K562 (cell line): ENCODE measurements around the gene WDR18. TPM values are rescaled to one million over a fixed set of nuclear protein-coding genes. Genes with fewer than 3 reads are reported as not detected.

Experiments used
- CEBPG ChIP-seq, 3 experiments: fragments of 200-800 bp in 1 of 3; sonication (Bioruptor generic) in 1 of 3; sonication (generic) in 1 of 3; formaldehyde crosslinking in 1 of 3; IDR thresholded peaks in 2 of 3; conservative IDR thresholded peaks in 1 of 3; 2 replicates each; pipeline versions ENCODE4 v1.6.1 to v1.8.0; 2016 to 2022; ENCODE audit warnings: missing compliant biosample characterization in 2 of 3, missing genetic modification characterization in 2 of 3, mild to moderate bottlenecking in 1 of 3, missing genetic modification reagents in 1 of 3
- FOXM1 ChIP-seq, 2 experiments: fragments of 450-650 bp in 1 of 2; sonication (generic) in 1 of 2; formaldehyde crosslinking in 1 of 2; IDR thresholded peaks; 2 replicates each; pipeline versions ENCODE4 v1.6.1 to v1.9.0; 2017 to 2022; ENCODE audit warnings: low read depth in 2 of 2, mild to moderate bottlenecking in 2 of 2, missing genetic modification reagents in 1 of 2, moderate library complexity in 1 of 2
- FOXO4 ChIP-seq: fragments of 450-650 bp; formaldehyde crosslinking; IDR thresholded peaks from 2 replicates; pipeline ENCODE4 v1.4.0; 2020; ENCODE audit warnings: mild to moderate bottlenecking, moderate library complexity
- HMG20A ChIP-seq: fragments of 450-650 bp; formaldehyde crosslinking; conservative IDR thresholded peaks from 2 replicates; pipeline ENCODE4 v1.4.0; 2020; ENCODE audit warnings: mild to moderate bottlenecking, mixed read lengths
- KLF6 ChIP-seq: fragments of 250-450 bp; sonication (Bioruptor Pico); IDR thresholded peaks from 2 replicates; pipeline ENCODE4 v1.4.0; 2020; ENCODE audit warnings: mild to moderate bottlenecking, moderate library complexity, borderline replicate concordance
- L3MBTL2 ChIP-seq: fragments of 450-650 bp; IDR thresholded peaks from 2 replicates; pipeline ENCODE4 v1.6.1; 2016; ENCODE audit warnings: mild to moderate bottlenecking, moderate library complexity
- NKRF ChIP-seq: fragments of 450-650 bp; IDR thresholded peaks from 2 replicates; pipeline ENCODE4 v1.6.1; 2016; ENCODE audit warnings: borderline replicate concordance
- NR2C1 ChIP-seq, 2 experiments: fragments of 450-650 bp; IDR thresholded peaks; 2 replicates each; pipeline ENCODE4 v1.6.1; 2017; ENCODE audit warnings: mild to moderate bottlenecking in 2 of 2, antibody characterized with exemption in 1 of 2, inconsistent platforms in 1 of 2, missing compliant biosample characterization in 1 of 2, missing genetic modification characterization in 1 of 2
- PHTF2 ChIP-seq: fragments of 250-450 bp; sonication (Bioruptor Pico); IDR thresholded peaks from 2 replicates; pipeline ENCODE4 v1.5.0; 2021; ENCODE audit warnings: mild to moderate bottlenecking
- PTRF ChIP-seq: fragments of 450-650 bp; IDR thresholded peaks from 2 replicates; pipeline ENCODE4 v1.6.1; 2016; ENCODE audit warnings: mild to moderate bottlenecking, missing genetic modification characterization, missing compliant biosample characterization
- PTTG1 ChIP-seq: fragments of 450-650 bp; IDR thresholded peaks from 2 replicates; pipeline ENCODE4 v1.6.1; 2016; ENCODE audit warnings: low read depth, mild to moderate bottlenecking, missing genetic modification characterization, missing compliant biosample characterization
- SMAD4 ChIP-seq: fragments of 250-450 bp; sonication (Bioruptor Pico); conservative IDR thresholded peaks from 2 replicates; pipeline ENCODE4 v1.8.0; 2021; ENCODE audit warnings: inconsistent platforms, mild to moderate bottlenecking, moderate library complexity
- SMC3 ChIP-seq: conservative IDR thresholded peaks from 2 replicates; pipeline ENCODE4 v1.6.1; 2011; ENCODE audit warnings: low read depth, low read length, improper control_type of control experiment; ENCODE audit not compliant: insufficient read depth
- TFAP4 ChIP-seq: sonication (generic); formaldehyde crosslinking; IDR thresholded peaks from 2 replicates; pipeline ENCODE4 v1.8.0; 2022; ENCODE audit warnings: missing genetic modification reagents, mild to moderate bottlenecking, moderate library complexity, borderline replicate concordance
- XRCC4 ChIP-seq: IDR thresholded peaks from one replicate; pipeline ENCODE4 v1.6.1; 2011; ENCODE audit not compliant: insufficient read depth, insufficient read length; ENCODE audit errors: extremely low read depth
- ZNF324 ChIP-seq: fragments of 250-450 bp; sonication (Bioruptor Pico); IDR thresholded peaks from 2 replicates; pipeline ENCODE4 v1.4.0; 2020; ENCODE audit warnings: mild to moderate bottlenecking
- ZNF592 ChIP-seq: fragments of 450-650 bp; IDR thresholded peaks from 2 replicates; pipeline ENCODE4 v1.6.1; 2017; ENCODE audit warnings: antibody characterized with exemption, mild to moderate bottlenecking
- polyA plus RNA-seq, 8 experiments: library from polyadenylated mRNA; depleted of rRNA in 4 of 8; stranded (reverse) in 5 of 8; unstranded in 3 of 8; fragments of >200 nt; fragmentation: Nextera tagmentation in 2 of 8; fragmentation: Illumina TruSeq in 1 of 8; extraction: Ambion mirVana in 2 of 8; extraction: Trizol in 1 of 8; gene quantifications; 2 replicates each; pipeline versions ENCODE4 v1.2.1 to v1.2.3, GENCODE V29; 2011 to 2014; ENCODE audit warnings: inconsistent platforms in 1 of 8, missing spikeins in 1 of 8
- total RNA-seq, 7 experiments: library from RNA; depleted of rRNA in 6 of 7; stranded (reverse); fragments of >200 nt in 6 of 7; fragmentation: Illumina TruSeq in 2 of 7; extraction: Trizol in 2 of 7; gene quantifications; 2 replicates each; pipeline versions ENCODE4 v1.2.1 to v1.2.3, GENCODE V29; 2011 to 2021; ENCODE audit warnings: low replicate concordance in 1 of 7

Gene WDR18
- total and polyA plus RNA-seq, 9 of the 15 experiments (the other 6 are each of a cell fraction or from before 2014, with no cell fraction given): 0.65 to 181 (median 30.1) TPM

GRCh38 chr19:1025960-1026782 lies 42.0 kb downstream of the WDR18 start, which contains the start of gene CNN2 (continued):
- TF ChIP-seq FOXO4 (CRISPR knock-in tag) (no peak), ZNF592 (0 out of 2 replicates have a peak, but pooled peaks have one; percentile 25), PTRF (no peak), TFAP4 (peak; percentile 7; the same call in 1 of the 2 replicates), XRCC4 (no peak), L3MBTL2 (peak; percentile 72), CEBPG (CRISPR knock-in tag; IDR thresholded peaks at IDR 0.05) (no peak), CEBPG (tag; conservative IDR thresholded peaks at IDR 0.05 in 1 of 2, IDR thresholded peaks at IDR 0.05 in 1 of 2) (no peak), KLF6 (CRISPR knock-in tag) (no peak), HMG20A (no peak), PHTF2 (no peak), ZNF324 (no peak), FOXM1 (IDR thresholded peaks at IDR 0.05; ENCODE audit: low read depth) (no peak), FOXM1 (CRISPR knock-in tag; IDR thresholded peaks at IDR 0.05; ENCODE audit: low read depth) (no peak), NR2C1 (IDR thresholded peaks at IDR 0.05) (no peak), NR2C1 (tag; IDR thresholded peaks at IDR 0.05) (no peak), SMC3 (no peak), PTTG1 (tag) (no peak), SMAD4 (CRISPR knock-in tag) (peak; percentile 68; the same call in 1 of the 2 replicates), NKRF (0 out of 2 replicates have a peak, but pooled peaks have one; percentile 11)
